ENCODE measurements around the gene P2RX2.

P2RX2 gene

DNA sequence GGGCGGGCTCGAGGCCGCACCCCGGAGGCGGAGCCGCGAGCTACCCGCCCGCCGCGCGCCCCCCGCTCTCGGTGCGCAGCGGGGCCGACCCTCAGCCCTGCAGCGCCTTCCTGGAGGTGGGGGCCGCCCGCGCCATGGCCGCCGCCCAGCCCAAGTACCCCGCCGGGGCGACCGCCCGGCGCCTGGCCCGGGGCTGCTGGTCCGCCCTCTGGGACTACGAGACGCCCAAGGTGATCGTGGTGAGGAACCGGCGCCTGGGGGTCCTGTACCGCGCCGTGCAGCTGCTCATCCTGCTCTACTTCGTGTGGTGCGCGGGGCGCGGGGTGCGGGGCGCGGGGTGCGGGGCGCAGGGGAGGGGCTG lies at the start of gene P2RX2:
P2RX2 (plus strand) TSS at position 94 of the 361 bp plus-strand sequence; CDS start at position 135, 41 bp downstream.
- DNase-seq = no peak

GRCh38 chr12:132568826-132569480 lies 49.6 kb upstream of the P2RX2 start:
- DNase-seq = no peak

- no peak for DNase-seq
Observed at GRCh38 chr12:132569856-132570480, 48.6 kb upstream of the P2RX2 start.

- DNase-seq = no peak
Observed at GRCh38 chr12:132570635-132571034, 47.9 kb upstream of the P2RX2 start.

- no peak for DNase-seq
Observed at GRCh38 chr12:132571051-132571450, 47.5 kb upstream of the P2RX2 start.

GRCh38 chr12:132571598-132571997 lies 47.0 kb upstream of the P2RX2 start:
- DNase-seq = no peak

GRCh38 chr12:132572106-132572505 lies 46.5 kb upstream of the P2RX2 start:
- no peak for DNase-seq

GRCh38 chr12:132572801-132573760 lies 45.5 kb upstream of the P2RX2 start:
- no peak for DNase-seq

- no peak for DNase-seq
Observed at GRCh38 chr12:132574271-132574996, 44.1 kb upstream of the P2RX2 start.

- no peak for DNase-seq
Observed at GRCh38 chr12:132575661-132576060, 42.9 kb upstream of the P2RX2 start.

DNA sequence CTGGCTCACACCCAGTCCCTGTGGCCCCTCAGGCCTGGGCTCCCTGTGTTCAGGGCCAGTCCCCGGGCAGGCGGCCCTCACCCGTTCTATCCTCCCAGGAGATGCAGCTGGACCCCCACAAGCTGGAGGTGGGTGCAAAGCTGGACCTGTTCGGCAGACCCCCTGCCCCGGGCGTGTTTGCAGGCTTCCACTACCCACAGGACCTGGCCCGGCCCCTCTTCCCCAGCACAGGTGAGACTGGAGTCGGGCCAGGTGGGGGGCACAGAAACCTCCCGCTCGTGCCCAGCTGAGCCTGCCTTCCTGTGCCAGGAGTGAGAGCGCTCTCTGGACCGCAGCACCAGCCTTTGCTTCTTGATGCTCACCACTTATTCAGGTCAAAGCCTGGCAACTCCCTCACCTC lies 41.9 kb upstream of the P2RX2 start:
- no peak for DNase-seq

- no peak for DNase-seq
Observed at GRCh38 chr12:132577191-132577920, 41.2 kb upstream of the P2RX2 start.

GRCh38 chr12:132578118-132578517 lies 40.5 kb upstream of the P2RX2 start:
- no peak for DNase-seq

DNA sequence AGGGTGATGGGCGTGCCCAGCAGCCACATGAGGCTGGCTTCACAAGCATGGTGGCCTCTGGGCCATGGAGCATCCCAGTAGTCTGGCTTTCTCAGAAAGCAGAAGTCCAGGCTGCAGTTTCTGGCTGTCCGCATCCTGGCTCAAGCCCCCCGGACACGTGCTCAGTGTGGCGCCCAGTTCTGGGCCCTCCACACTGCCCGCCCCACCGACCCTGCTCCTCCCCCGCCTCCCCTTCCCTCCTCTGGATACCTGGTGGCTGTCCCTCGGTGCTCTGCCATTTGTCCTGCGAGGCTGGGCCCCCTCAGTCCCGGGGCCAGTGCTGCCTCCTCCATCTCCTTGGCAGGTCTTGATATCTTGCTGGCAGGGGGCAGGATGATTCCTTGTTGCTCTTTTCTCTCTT lies 39.8 kb upstream of the P2RX2 start:
- DNase-seq = no peak

- no peak for DNase-seq
Observed at GRCh38 chr12:132579744-132580143, 38.8 kb upstream of the P2RX2 start.

- DNase-seq = no peak
Observed at GRCh38 chr12:132580701-132581292, 37.8 kb upstream of the P2RX2 start.

GRCh38 chr12:132581348-132582057 lies 37.1 kb upstream of the P2RX2 start:
- DNase-seq = no peak

DNA sequence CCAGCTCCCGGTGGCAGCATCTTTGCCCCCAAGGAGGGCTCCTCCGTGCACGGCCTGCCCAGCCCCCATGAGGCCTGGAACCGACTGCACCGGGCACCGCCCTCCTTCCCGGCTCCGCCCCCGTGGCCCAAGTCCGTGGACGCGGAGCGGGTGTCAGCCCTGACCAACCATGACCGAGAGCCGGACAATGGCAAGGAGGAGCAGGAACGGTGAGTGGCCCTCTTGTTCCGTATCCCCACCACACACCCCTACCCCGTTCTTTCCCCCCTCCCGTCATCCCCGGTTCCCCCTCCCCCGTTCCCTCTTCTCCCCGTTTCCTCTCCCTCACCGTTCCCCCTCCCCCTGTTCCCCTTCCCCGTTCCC lies 36.5 kb upstream of the P2RX2 start:
- DNase-seq = no peak

DNA sequence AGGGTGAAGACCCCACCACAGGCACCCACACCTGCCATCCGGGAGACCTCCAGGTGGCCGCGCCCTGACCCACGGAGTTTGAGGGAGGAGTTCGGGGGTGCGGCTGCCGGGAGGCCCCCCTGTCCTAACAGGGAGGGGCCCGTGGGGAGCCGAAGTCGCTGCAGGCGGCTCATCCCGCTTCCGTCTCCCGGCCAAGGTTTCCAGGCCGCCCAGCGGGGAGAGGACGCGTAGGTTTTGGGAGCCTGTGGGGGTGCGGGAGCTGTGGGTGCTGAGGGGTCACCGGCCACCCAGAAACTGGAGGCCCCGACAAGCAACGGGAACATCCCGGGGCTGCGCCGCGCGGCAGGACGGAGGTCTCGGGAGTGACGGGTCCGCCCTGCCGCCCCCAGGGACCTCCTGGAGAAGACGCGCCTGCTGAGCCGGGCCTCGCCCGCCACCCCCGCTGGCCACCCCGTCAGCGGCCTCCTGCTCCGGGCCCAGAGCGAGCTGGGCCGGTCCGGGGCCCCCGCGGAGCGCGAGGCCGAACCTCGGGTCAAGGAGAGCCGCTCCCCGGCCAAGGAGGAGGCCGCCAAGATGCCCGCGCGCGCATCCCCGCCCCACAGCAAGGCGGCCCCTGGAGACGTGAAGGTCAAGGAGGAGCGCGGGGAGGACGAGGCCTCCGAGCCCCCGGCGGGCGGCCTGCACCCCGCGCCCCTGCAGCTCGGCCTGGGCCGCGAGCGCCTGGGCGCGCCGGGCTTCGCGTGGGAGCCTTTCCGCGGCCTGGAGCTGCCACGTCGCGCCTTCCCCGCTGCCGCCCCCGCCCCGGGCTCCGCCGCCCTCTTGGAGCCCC lies 35.8 kb upstream of the P2RX2 start:
- DNase-seq = no peak

DNA sequence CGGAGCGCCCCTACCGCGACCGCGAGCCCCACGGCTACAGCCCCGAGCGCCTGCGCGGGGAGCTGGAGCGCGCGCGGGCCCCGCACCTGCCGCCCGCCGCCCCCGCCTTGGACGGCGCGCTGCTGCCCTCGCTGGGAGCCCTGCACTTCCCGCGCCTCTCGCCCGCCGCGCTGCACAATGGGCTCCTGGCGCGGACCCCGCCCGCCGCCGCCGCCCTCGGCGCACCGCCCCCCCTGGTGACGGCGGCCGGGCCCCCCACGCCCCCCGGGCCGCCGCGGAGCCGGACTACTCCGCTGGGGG lies 35.2 kb upstream of the P2RX2 start:
- no peak for DNase-seq

DNA sequence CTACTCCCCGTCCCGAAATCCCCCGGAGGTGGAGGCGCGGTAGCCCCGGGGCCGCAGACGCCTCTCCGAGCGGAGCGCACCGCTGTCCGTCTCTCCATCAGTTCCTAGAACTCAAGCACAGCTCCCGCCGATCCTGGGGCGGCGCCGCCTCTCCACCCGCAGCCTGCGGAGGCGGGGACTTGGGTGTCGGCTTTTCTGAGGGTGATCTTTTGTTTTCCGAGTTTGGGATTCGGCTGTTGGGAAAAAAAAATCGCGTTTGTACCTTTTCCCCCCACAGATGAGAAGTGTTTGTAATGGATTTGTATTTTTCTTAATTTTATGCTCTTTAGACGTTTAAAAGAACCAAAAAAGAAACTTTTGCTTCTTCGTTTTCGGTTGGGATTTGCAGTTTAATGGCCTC lies 34.8 kb upstream of the P2RX2 start:
- no peak for DNase-seq

Data from NCI-H2227 treated with DMSO at 0.1 percent for 48 hours (cell line).